Neural progenitor cell (in vitro differentiated cells): Measurements from ENCODE around the gene CNGA1.

Experiments
- EZH2phosphoT487 ChIP-seq: fragments of 200-600 bp; sonication (generic); IDR thresholded peaks from 2 replicates; pipeline ENCODE4 v1.6.1; 2017; ENCODE audit warnings: antibody characterized with exemption
- TF ChIP-seq, protein P1 (sequence below): fragments of 200-600 bp; sonication (generic); IDR thresholded peaks from 2 replicates; pipeline ENCODE4 v1.5.1; 2017; ENCODE audit warnings: antibody characterized with exemption, mild to moderate bottlenecking

DNA sequence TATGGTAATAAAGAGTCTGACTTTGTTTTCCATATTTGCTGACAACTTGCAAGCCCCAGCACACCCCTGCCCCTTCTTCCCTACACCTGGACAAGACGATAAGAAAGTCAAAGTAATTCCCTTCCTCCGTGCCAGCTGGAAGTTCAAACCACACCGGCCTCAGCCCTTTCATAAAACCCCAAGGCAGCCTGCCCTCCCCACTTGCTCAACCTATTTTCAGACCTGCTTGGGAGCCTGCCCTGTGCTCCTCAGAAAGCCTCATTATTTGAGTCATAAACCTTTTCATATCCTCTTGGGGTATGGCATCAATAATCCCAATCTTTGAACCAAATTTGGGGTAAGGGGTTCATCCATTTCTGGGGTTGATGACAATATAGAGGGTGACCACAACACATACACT lies 29.6 kb upstream of the CNGA1 start:
- TF ChIP-seq, protein P1, sequence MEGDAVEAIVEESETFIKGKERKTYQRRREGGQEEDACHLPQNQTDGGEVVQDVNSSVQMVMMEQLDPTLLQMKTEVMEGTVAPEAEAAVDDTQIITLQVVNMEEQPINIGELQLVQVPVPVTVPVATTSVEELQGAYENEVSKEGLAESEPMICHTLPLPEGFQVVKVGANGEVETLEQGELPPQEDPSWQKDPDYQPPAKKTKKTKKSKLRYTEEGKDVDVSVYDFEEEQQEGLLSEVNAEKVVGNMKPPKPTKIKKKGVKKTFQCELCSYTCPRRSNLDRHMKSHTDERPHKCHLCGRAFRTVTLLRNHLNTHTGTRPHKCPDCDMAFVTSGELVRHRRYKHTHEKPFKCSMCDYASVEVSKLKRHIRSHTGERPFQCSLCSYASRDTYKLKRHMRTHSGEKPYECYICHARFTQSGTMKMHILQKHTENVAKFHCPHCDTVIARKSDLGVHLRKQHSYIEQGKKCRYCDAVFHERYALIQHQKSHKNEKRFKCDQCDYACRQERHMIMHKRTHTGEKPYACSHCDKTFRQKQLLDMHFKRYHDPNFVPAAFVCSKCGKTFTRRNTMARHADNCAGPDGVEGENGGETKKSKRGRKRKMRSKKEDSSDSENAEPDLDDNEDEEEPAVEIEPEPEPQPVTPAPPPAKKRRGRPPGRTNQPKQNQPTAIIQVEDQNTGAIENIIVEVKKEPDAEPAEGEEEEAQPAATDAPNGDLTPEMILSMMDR = no peak
- no peak for TF ChIP-seq EZH2phosphoT487
